GM19455 (cell line): ENCODE measurements around the gene WDR27.

Experiments
- ATAC-seq: cut with Tn5 transposase; IDR thresholded peaks from one replicate; pipeline ENCODE4 v1.9.1; 2021; ENCODE audit not compliant: unreplicated experiment

WDR27 gene

DNA sequence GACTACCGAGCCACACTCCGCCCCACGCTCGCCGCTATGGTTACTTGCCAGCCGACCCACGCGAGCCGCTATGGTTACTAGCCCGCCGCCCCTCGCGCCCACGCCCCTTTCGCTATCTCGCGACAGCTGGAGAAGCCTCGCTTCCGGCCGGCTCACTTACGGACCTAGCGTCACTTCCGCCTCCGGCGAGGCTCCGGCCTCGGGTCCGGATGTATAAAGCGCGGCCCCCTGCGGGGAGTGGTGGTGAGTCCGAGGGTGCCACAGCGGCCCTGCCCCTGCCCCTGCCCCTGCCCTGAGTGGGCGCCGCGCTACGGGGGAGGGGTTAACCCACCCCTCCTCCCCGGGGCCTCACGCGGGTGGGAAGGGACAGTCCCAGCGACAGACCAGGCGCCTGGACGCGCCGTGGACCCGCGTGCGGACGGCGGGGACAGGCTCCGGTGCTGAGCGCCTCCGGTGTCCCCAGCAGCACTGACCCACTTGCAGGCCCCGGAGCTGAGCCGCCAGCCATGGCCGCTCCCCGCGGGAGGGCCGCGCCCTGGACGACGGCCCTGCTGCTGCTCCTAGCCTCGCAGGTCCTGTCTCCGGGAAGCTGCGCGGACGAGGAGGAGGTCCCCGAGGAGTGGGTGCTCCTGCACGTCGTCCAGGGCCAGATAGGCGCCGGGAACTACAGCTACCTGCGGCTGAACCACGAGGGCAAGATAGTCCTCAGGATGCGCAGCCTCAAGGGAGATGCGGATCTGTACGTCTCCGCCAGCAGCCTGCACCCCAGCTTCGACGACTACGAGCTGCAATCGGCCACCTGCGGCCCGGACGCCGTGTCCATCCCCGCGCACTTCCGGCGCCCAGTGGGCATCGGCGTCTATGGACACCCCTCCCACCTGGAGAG, at the start of gene WDR27, which contains the start of gene C6orf120:
TSS of gene WDR27 (minus strand) at position 76 of the 886 bp plus-strand sequence. CDS start 13,024 bp downstream, outside the sequence.
TSS of gene C6orf120 (plus strand) at position 173 of the 886 bp plus-strand sequence. CDS start at position 507, 334 bp downstream.
- peak; percentile 95 for ATAC-seq

- ATAC-seq, result no peak
Measured at GRCh38 chr6:169746556-169746955, 44.7 kb upstream of the WDR27 start.

- no peak for ATAC-seq
Measured at GRCh38 chr6:169745405-169745804, 43.6 kb upstream of the WDR27 start.

GRCh38 chr6:169741344-169741743, 39.5 kb upstream of the WDR27 start:
- no peak for ATAC-seq

DNA sequence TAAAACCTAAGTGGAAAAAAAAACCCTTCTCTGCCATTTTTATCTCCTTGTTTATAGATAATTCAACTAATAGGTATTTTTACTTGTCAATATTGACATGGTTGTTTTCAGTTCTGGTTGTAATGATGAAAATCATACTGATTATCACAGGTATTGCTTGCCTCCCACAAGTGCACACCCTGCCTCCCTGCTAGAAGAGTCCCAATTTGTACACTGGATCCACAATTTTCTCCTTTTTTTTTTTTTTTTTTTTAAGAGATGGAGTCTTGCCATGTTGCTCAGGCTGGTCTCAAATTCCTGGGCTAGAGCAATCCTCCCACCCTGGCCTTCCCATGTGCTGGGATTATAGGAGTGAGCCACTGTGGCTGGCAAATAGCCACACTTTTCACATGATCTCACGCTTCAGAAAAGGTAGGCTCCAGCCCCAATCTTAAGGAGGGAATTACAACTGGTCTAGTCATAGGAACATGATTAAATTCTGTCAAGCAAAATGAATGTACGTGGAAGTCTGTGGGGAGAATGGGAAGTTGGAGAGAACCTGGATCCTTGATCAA, 37.2 kb upstream of the WDR27 start:
- no peak for ATAC-seq

- ATAC-seq, result no peak
Measured at GRCh38 chr6:169738204-169738975, 36.6 kb upstream of the WDR27 start.

- ATAC-seq, result no peak
Measured at GRCh38 chr6:169729961-169730360, 28.1 kb upstream of the WDR27 start.

DNA sequence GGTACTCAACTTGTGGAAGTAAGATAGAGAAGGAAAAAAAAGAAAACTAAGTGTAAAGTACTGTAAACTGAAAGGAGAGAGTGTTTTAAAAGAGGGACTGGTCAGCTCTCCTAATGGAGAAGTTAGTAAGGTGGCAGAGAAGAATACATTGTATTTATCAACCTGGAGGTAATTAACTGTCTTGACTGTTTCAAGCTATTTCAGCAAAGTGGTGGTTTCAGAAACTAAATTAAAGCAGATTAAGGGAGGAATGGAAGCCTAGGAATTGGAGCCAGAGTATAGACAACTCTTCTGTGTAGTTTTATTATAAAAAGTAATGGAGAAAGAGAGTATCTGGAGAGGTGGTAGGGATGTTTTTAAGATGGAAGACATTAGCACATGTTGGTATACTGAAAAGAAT, 25.1 kb upstream of the WDR27 start:
- ATAC-seq, result no peak

GRCh38 chr6:169726049-169726400, 24.2 kb upstream of the WDR27 start:
- ATAC-seq, result no peak

GRCh38 chr6:169725125-169726048, 23.6 kb upstream of the WDR27 start:
- ATAC-seq, result peak; percentile 22

GRCh38 chr6:169724494-169725124, 22.8 kb upstream of the WDR27 start, which contains the start of gene PHF10:
Gene PHF10, minus strand, starts transcription at chr6:169724500. Its CDS starts 569 bp downstream, at chr6:169723931.
- peak; percentile 47 for ATAC-seq

- peak; percentile 40 for ATAC-seq
Measured at GRCh38 chr6:169723991-169724493, 22.2 kb upstream of the WDR27 start.

DNA sequence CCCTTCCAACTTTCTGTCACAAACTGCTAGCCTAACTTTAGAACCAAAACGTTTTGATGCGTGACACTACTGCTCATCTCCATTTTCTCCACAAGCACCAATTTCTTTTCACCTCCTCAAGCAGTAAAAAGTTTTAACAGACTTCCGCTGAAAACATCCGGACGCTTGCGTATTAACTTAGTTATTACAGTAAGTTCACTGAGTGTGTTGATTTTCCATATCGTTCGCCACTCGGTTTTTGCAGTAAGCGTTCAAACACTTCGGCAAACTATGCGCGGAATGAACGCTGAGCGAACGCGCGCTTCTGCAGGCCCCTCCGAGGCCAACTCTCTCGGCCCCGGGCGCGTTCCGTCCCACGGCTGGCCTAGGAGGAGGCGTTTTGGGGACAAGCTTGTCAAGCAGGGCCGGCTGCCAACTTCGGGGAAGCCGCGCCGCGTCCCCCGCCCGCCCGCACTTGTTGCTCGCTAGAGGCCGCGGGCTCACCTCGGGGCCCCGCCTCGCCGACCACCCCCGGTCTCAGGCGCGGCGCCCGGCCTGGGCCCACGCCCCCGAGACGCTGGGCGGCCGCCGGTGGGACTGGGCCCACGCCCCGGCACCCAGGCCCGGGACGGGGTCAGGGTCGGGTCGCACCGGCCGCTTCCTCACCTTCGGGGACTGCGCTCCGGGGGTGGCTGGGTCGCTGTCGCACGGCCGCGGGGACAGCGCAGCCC, 21.5 kb upstream of the WDR27 start:
- ATAC-seq, result peak; percentile 35

DNA sequence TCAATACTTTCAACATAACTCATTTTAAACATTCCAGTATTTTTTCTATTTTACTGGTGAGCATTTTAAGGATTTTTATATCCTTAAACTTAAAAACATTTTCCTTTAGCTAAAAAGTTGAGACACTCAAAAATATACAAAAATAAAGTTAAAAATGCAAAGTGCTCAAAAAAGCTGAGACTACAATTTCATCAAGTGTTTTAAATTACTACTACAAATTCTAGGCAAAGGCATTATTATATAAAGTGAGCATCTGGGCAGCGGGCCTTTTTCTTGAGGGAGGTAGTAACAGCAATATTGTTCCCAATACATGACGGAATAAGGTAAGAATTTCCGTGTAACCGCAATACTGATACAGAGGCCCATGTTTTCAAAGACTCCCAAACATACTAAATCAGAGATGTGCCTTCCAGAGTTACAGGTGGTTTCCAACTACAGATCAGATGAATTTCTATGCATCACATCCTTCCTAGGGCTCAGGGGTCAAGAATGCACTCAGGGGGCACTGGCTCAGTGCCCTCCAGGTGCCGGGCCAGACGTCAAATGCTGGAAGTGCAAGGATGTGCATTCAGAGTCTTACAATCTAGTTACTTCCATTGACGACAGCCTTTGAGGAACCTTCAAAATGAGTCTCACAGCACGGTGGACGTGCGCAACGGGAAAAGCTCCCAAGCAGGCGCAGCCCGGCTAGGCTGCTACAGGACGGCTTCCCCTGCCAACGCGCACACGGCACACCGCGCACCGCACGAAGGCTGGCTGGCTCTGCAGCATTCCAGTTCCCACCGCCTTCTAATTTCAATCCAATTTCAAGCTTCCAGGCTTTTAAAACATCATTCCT, 20.8 kb upstream of the WDR27 start:
- ATAC-seq, result peak; percentile 8

GRCh38 chr6:169720207-169720855, 18.5 kb upstream of the WDR27 start:
- ATAC-seq, result no peak

- no peak for ATAC-seq
Measured at GRCh38 chr6:169719117-169719516, 17.3 kb upstream of the WDR27 start.

GRCh38 chr6:169714595-169714994, 12.8 kb upstream of the WDR27 start:
- ATAC-seq, result no peak

DNA sequence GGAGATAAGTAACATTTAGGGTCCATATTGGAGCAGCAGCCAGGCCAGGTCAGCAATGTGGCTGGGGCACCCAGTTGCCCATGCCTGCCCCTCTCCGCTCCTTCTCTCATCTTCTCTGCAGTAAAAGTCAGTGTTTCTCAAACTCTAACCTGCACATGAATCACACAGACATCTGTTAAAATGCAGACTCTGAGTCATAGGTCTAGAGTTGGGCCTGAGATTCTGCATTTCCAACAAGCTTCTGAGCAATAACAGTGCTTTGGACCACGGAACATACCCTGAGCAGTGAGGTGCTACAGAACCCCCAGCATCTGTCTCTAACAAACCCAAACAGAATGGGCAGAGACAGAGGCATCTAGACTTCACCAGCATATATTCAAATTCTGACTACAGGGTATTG, 12.3 kb upstream of the WDR27 start:
- no peak for ATAC-seq
